Measurements from ENCODE around the gene KDM3A. TPM values are rescaled to one million over a fixed set of nuclear protein-coding genes. Genes with fewer than 3 reads are reported as not detected.

Gene KDM3A
- total and polyA plus RNA-seq, 10 donors: 16.1 to 87.5 (median 45.5) TPM

- TF ChIP-seq POLR2A (IDR thresholded peaks at IDR 0.05) (no peak), CTCF (IDR thresholded peaks at IDR 0.05 in 8 of 11, conservative IDR thresholded peaks at IDR 0.05 in 3 of 11) (no peak), POLR2AphosphoS5 (IDR thresholded peaks at IDR 0.05) (no peak)
- DNase-seq: no peak
- Histone ChIP-seq H3K27me3 (replicated peaks in 1 of 7) (no peaks in the 10 kb centered on the region), H3K9me3 (peaks cover 8 to 41% (median 37%) of the 10 kb centered on the region in 8 donors), H3K4me1 (peaks cover 0 to 4% (median 0%) of the 10 kb centered on the region in 6 donors), H3K36me3 (no peaks in the 10 kb centered on the region), H3K27ac (no peak overlapping the region), H3K4me3 (no peak overlapping the region)
- intact Hi-C loops (cut with DNase I; ENCODE audit: low total_unique reads): no loop called here
Measured at GRCh38 chr2:86436328-86436727, 4.8 kb upstream of the KDM3A start.

- peaks cover 0 to 22% (median 3%) of the 10 kb centered on the region in 6 donors for H3K36me3 ChIP-seq
- WGBS, 5 donors: 96 to 99% (median 97%) methylated on average over 3 of the region's 3 CpGs
- H3K4me3 ChIP-seq: peak overlapping the region in 5 of 8 donors; percentile 71 to 92 (median 88)
- DNase-seq: no peak
- H3K27ac ChIP-seq: peak overlapping the region; percentile 92 to 99 (median 97)
- peaks cover 17 to 30% (median 27%) of the 10 kb centered on the region in 6 donors for H3K4me1 ChIP-seq
- no peak for TF ChIP-seq POLR2A (IDR thresholded peaks at IDR 0.05)
- no peak for TF ChIP-seq POLR2AphosphoS5 (IDR thresholded peaks at IDR 0.05)
- TF ChIP-seq CTCF (IDR thresholded peaks at IDR 0.05 in 8 of 11, conservative IDR thresholded peaks at IDR 0.05 in 3 of 11): no peak
- intact Hi-C loops (cut with DNase I; ENCODE audit: low total_unique reads): loop anchor here (10.0 kb wide), 1 partner anchor 125 kb away; the partner anchor contains the start of gene CHMP3
- peaks cover 8 to 41% (median 37%) of the 10 kb centered on the region in 8 donors for H3K9me3 ChIP-seq
- no peaks in the 10 kb centered on the region for H3K27me3 ChIP-seq (replicated peaks in 1 of 7)
Measured at GRCh38 chr2:86439879-86440630, 1.1 kb upstream of the KDM3A start.

- Histone ChIP-seq H3K36me3 (peaks cover 0 to 36% (median 6%) of the 10 kb centered on the region in 6 donors), H3K27me3 (replicated peaks in 1 of 7) (no peaks in the 10 kb centered on the region), H3K9me3 (peaks cover 8 to 40% (median 37%) of the 10 kb centered on the region in 8 donors), H3K27ac (peak overlapping the region; percentile 92 to 99 (median 97)), H3K4me1 (peaks cover 17 to 44% (median 38%) of the 10 kb centered on the region in 6 donors), H3K4me3 (peak overlapping the region; percentile 51 to 92 (median 74))
- 0 to 1% (median 0%) methylated on average over 25 to 59 of the region's 59 CpGs; no CpG with 5 or more reads in 1 of the 5 donors for WGBS, 5 donors
- intact Hi-C loops (cut with DNase I; ENCODE audit: low total_unique reads): loop anchor here (10.0 kb wide), 1 partner anchor 123 kb away; the partner anchor contains the start of gene CHMP3
- TF ChIP-seq CTCF (IDR thresholded peaks at IDR 0.05 in 8 of 11, conservative IDR thresholded peaks at IDR 0.05 in 3 of 11): no peak
- TF ChIP-seq POLR2AphosphoS5 (IDR thresholded peaks at IDR 0.05): peak; percentile 95 to 98 (median 98)
- TF ChIP-seq POLR2A (IDR thresholded peaks at IDR 0.05): peak; percentile 60 to 94 (median 75)
- DNase-seq: no peak
Measured at GRCh38 chr2:86441392-86441881, 266 bp downstream of the KDM3A start.
